H1 (cell line): ENCODE data around the gene MATN4. TPM values are rescaled to one million over a fixed set of nuclear protein-coding genes. Genes with fewer than 3 reads are reported as not detected.

Experiments
- CTBP2 ChIP-seq: IDR thresholded peaks from 2 replicates; pipeline ENCODE4 v1.7.0; 2011; ENCODE audit warnings: borderline replicate concordance, mild to moderate bottlenecking, moderate library complexity, mixed read lengths, low read length; ENCODE audit not compliant: insufficient read depth, insufficient read length
- KDM1A ChIP-seq: fragments of 200-600, 300-600 bp; sonication (generic); IDR thresholded peaks from 2 replicates; pipeline ENCODE4 v1.7.1; 2016; ENCODE audit warnings: mild to moderate bottlenecking, low read length, borderline replicate concordance
- MAFK ChIP-seq: IDR thresholded peaks from 2 replicates; pipeline ENCODE4 v1.6.1; 2012; ENCODE audit warnings: low read depth, mild to moderate bottlenecking, improper control_type of control experiment, low read length
- NANOG ChIP-seq: IDR thresholded peaks from 2 replicates; pipeline ENCODE4 v1.6.1; 2011; ENCODE audit warnings: low read length, low read depth, mild to moderate bottlenecking, inconsistent platforms; ENCODE audit not compliant: insufficient read depth, poor library complexity, severe bottlenecking
- POLR2A ChIP-seq, 2 experiments: IDR thresholded peaks; 1 replicate in 1 of 2; 2 replicates in 1 of 2; pipeline ENCODE4 v1.6.1; 2011; ENCODE audit warnings: low read depth in 2 of 2, low read length in 2 of 2, mild to moderate bottlenecking in 2 of 2; ENCODE audit errors: control extremely low read depth in 1 of 2
- RFX5 ChIP-seq: IDR thresholded peaks from 2 replicates; pipeline ENCODE4 v1.6.1; 2011; ENCODE audit warnings: low read depth, low read length, improper control_type of control experiment, borderline replicate concordance
- polyA plus RNA-seq, 7 experiments: library from polyadenylated mRNA; depleted of rRNA in 3 of 7; stranded (reverse) in 5 of 7; unstranded in 2 of 7; fragments of >200 nt in 5 of 7; fragments of 200-250 nt in 2 of 7; gene quantifications; 1 replicate in 5 of 7; 2 replicates in 1 of 7; 4 replicates in 1 of 7; pipeline versions ENCODE4 v1.2.1 to v1.2.3, GENCODE V29; 2011 to 2013; ENCODE audit warnings: missing spikeins in 2 of 7, mixed read lengths in 2 of 7
- total RNA-seq: library from RNA; stranded (reverse); fragmentation: NEBNext Ultra II Directional; extraction: Animal tissue kit (Norgen Biotek cat#: 25700); gene quantifications from 2 replicates; pipeline ENCODE4 v1.2.1, GENCODE V29; 2021
- TF ChIP-seq, protein P1 (sequence below): IDR thresholded peaks from 2 replicates; pipeline ENCODE4 v1.6.1; 2012; ENCODE audit warnings: low read length, inconsistent platforms

The MATN4 gene
- total and polyA plus RNA-seq, 2 of the 8 experiments (the other 6 are each of a cell fraction or from before 2014, with no cell fraction given), result 2.1 to 4.4 TPM

DNA sequence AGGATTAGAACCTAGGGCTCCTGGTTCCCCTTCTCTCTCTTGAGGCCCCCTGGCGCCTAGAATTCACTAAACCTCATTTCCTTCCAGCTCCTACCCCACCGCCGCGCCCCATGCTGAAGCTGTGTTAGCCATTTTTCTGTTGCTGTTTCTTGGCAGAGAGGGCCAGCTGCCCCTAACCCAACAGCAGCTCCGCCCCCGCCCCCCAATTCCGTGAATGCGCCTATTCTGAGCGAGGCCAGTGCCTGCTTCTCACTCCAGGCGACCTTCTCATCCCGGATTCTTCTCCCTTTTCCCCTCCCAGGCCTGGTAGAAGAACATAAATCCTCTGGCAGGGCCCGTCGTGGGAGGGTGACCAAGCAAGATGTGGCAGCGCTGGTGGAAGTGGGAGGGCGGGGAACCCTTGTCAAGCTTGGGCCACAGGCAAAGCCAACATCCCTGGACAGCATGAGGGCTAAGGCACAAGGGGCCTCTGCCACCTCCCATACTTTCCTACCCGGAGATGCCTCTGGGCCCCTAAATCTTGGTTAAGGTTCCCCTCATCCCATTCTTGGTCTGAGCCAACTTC, 941 bp downstream of the MATN4 start (continued):
- TF ChIP-seq NANOG, result no peak
- no peak for TF ChIP-seq MAFK
- no peak for TF ChIP-seq POLR2A (IDR thresholded peaks at IDR 0.05; ENCODE audit: control extremely low read depth in 1 of 2, low read depth in 2 of 2, low read length in 2 of 2)
- no peak for TF ChIP-seq RFX5
- TF ChIP-seq CTBP2, result no peak
- TF ChIP-seq, protein P1, sequence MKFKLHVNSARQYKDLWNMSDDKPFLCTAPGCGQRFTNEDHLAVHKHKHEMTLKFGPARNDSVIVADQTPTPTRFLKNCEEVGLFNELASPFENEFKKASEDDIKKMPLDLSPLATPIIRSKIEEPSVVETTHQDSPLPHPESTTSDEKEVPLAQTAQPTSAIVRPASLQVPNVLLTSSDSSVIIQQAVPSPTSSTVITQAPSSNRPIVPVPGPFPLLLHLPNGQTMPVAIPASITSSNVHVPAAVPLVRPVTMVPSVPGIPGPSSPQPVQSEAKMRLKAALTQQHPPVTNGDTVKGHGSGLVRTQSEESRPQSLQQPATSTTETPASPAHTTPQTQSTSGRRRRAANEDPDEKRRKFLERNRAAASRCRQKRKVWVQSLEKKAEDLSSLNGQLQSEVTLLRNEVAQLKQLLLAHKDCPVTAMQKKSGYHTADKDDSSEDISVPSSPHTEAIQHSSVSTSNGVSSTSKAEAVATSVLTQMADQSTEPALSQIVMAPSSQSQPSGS, result no peak
- no peak for TF ChIP-seq KDM1A
